Left lung (tissue), 10 donors: ENCODE measurements around the gene RAD23B. TPM values are rescaled to one million over a fixed set of nuclear protein-coding genes. Genes with fewer than 3 reads are reported as not detected.
"Not testable (repeated sequence)": the region's sequence is repeated elsewhere in the genome, so short reads cannot be mapped to it uniquely, and the experiment has no call there.

Experiments used
- ATAC-seq: fragments of 200-7000 bp; cut with Tn5 transposase; one replicate; pipeline ENCODE4 v1.9.1; 2020; ENCODE audit warnings: moderate library complexity
- DNase-seq, 4 donors: peaks; one replicate each; pipeline ENCODE4 v3.0.0-alpha.2; 2013 to 2020
- H3K27ac ChIP-seq, 2 donors: fragments of 200-600 bp; sonication (generic) in 1 of 2; one replicate each; pipeline versions ENCODE4 v1.5.0 to v1.8.0; 2020 to 2021
- H3K27me3 ChIP-seq, 2 donors: fragments of 200-600 bp; sonication (generic) in 1 of 2; one replicate each; pipeline versions ENCODE4 v1.5.0 to v1.8.0; 2020 to 2021
- H3K36me3 ChIP-seq, 2 donors: fragments of 200-600 bp; sonication (generic) in 1 of 2; one replicate each; pipeline versions ENCODE4 v1.5.0 to v1.8.0; 2020 to 2021
- H3K4me1 ChIP-seq, 2 donors: fragments of 200-600 bp; one replicate each; pipeline ENCODE4 v1.8.0; 2021
- H3K4me3 ChIP-seq, 2 donors: fragments of 200-600 bp; sonication (generic) in 1 of 2; one replicate each; pipeline versions ENCODE4 v1.5.0 to v1.8.0; 2020 to 2021; ENCODE audit warnings: mild to moderate bottlenecking in 1 of 2
- H3K9me3 ChIP-seq, 2 donors: fragments of 200-600 bp; sonication (generic) in 1 of 2; one replicate each; pipeline versions ENCODE4 v1.5.0 to v1.8.0; 2020 to 2021
- intact Hi-C, 2 donors: fragments of 100-400 bp; cut with DNase I; formaldehyde crosslinking; loops; one replicate each; pipeline versions ENCODE4 v1.11.2 to v1.14.2; 2022
- polyA plus RNA-seq, 6 donors: library from polyadenylated mRNA; unstranded; fragments of 120-200 nt; gene quantifications; one replicate each; pipeline ENCODE4 v1.2.1, GENCODE V29; 2013; ENCODE audit not compliant: insufficient read length in 6 of 6
- total RNA-seq, 2 donors: library from RNA; stranded (reverse); fragmentation: NEBNext Ultra II Directional; extraction: Animal tissue kit (Norgen Biotek cat#: 25700); gene quantifications; one replicate each; pipeline ENCODE4 v1.2.1, GENCODE V29; 2021
- TF ChIP-seq, protein P1 (sequence below), 2 donors: fragments of 200-600 bp; sonication (generic) in 1 of 2; IDR thresholded peaks; one replicate each; pipeline versions ENCODE4 v1.5.0 to v1.8.0; 2021; ENCODE audit warnings: antibody characterized with exemption in 2 of 2
- donor health status: DM: no; HTN: yes; CAD: no.
- donor health status: DM: no; HTN: no; CAD: no.

Gene RAD23B
- total and polyA plus RNA-seq, 8 donors = 105 to 142 (median 114) TPM

DNA sequence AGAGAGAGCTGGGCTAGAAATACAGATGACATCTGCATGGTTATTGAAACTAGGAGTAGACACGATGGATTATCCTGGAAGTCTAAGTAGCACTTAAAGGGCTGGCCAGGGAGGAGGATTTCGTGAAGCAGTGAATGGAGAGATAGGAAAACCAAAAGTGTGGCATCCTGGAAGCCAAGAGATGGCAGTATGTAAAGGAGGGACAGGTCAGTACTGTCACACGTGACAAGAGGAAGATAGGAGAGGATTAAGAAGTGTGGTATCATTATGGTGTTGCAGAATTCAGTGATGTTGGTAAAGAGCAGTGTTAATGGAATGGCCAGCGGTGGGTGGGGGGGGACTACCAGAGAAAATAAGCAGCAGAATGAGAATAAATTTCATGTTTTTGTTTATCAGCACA, 11.7 kb downstream of the RAD23B start:
- ATAC-seq (no peak), DNase-seq (no peak)
- TF ChIP-seq, protein P1, sequence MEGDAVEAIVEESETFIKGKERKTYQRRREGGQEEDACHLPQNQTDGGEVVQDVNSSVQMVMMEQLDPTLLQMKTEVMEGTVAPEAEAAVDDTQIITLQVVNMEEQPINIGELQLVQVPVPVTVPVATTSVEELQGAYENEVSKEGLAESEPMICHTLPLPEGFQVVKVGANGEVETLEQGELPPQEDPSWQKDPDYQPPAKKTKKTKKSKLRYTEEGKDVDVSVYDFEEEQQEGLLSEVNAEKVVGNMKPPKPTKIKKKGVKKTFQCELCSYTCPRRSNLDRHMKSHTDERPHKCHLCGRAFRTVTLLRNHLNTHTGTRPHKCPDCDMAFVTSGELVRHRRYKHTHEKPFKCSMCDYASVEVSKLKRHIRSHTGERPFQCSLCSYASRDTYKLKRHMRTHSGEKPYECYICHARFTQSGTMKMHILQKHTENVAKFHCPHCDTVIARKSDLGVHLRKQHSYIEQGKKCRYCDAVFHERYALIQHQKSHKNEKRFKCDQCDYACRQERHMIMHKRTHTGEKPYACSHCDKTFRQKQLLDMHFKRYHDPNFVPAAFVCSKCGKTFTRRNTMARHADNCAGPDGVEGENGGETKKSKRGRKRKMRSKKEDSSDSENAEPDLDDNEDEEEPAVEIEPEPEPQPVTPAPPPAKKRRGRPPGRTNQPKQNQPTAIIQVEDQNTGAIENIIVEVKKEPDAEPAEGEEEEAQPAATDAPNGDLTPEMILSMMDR (IDR thresholded peaks at IDR 0.05) = no peak
- Histone ChIP-seq H3K27ac (no peak overlapping the region), H3K4me1 (peaks cover 5 to 76% of the 10 kb centered on the region in 2 donors), H3K36me3 (no peaks in the 10 kb centered on the region), H3K9me3 (no peaks in the 10 kb centered on the region), H3K27me3 (no peaks in the 10 kb centered on the region), H3K4me3 (no peak overlapping the region)
- intact Hi-C loops = no loop called here

DNA sequence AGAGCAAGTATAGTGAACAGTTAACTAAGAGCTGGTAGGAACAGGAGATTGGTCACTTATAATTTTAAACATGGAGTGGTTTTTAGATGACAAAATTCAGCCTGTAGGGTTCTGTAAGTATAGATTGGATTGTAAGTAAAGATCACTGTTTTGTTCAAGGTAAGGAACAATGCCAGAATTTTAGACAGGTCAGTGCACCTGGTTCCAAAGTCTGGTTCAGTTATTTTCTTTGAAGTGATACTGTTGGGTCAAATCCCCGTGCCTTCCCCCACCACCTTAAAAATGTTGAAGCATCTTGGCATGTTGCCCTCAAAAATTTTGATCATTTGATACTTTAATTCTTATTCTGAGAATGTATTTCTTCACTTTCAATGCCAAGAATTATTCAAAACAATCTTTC, 12.9 kb downstream of the RAD23B start:
- TF ChIP-seq, protein P1 (IDR thresholded peaks at IDR 0.05) = no peak
- H3K9me3 ChIP-seq = no peaks in the 10 kb centered on the region
- H3K4me1 ChIP-seq = peaks cover 5 to 75% of the 10 kb centered on the region in 2 donors
- no peaks in the 10 kb centered on the region for H3K36me3 ChIP-seq
- no peaks in the 10 kb centered on the region for H3K27me3 ChIP-seq
- peak overlapping the region in 1 of 2 donors; percentile 16 for H3K27ac ChIP-seq
- no peak for DNase-seq
- no peak overlapping the region for H3K4me3 ChIP-seq
- ATAC-seq = no peak
- intact Hi-C loops = no loop called here

DNA sequence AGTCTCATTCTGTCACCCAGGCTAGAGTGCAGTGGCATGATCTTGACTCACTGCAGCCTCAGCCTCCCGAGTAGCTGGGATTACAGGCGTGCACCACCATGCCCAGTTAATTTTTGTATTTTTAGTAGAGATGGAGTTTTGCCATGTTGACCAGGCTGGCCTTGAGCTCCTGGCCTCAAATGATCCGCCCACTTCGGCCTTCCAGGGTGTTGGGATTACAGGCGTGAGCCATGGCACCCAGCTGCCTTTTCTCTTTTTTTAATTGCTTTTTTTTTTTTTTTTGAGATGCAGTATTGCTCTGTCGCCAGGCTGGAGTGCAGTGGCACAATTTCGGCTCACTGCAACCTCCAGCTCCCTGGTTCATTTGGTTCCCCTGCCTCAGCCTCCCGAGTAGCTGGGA, 13.5 kb downstream of the RAD23B start:
- intact Hi-C loops, H3K9me3 ChIP-seq, DNase-seq, H3K27me3 ChIP-seq, H3K36me3 ChIP-seq, ATAC-seq, H3K27ac ChIP-seq, H3K4me3 ChIP-seq: not testable (repeated sequence)
- peaks cover 5 to 70% of the 10 kb centered on the region in 2 donors for H3K4me1 ChIP-seq

DNA sequence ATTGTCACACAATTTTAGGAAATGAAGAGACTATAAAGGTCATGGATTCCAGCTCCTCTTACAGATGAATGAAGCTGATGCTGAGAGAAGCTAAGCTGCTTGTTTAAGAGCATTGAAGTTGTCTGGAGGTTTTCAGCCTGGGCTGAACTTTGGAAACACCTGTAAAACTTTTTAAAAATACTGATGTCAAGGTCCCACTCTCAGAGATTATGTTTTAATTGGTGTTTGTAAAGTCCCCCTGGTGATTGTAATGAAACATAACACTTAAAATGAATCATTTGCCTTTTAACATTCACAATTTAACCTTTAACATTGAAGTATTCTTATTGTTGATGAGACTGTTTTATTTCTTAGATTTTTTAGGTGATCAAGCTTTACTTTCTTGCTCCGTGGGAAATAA, 16.4 kb downstream of the RAD23B start:
- H3K9me3 ChIP-seq = no peaks in the 10 kb centered on the region
- H3K4me1 ChIP-seq = peaks cover 5 to 42% of the 10 kb centered on the region in 2 donors
- peaks cover 0 to 24% of the 10 kb centered on the region in 2 donors for H3K36me3 ChIP-seq
- DNase-seq (no peak), ATAC-seq (no peak)
- no peaks in the 10 kb centered on the region for H3K27me3 ChIP-seq
- intact Hi-C loops = no loop called here
- TF ChIP-seq, protein P1 (IDR thresholded peaks at IDR 0.05) = no peak
- no peak overlapping the region for H3K27ac ChIP-seq
- no peak overlapping the region for H3K4me3 ChIP-seq

DNA sequence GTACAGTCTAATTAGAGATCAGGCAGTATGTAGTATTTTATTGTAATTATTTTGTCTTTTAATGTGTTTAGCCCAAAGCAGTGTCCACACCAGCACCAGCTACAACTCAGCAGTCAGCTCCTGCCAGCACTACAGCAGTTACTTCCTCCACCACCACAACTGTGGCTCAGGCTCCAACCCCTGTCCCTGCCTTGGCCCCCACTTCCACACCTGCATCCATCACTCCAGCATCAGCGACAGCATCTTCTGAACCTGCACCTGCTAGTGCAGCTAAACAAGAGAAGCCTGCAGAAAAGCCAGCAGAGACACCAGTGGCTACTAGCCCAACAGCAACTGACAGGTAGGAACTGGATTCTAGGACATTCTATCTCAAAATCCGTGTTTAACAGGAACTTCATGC, 23.2 kb downstream of the RAD23B start:
- Histone ChIP-seq H3K36me3 (peaks cover 6 to 79% of the 10 kb centered on the region in 2 donors), H3K9me3 (no peaks in the 10 kb centered on the region), H3K4me3 (no peak overlapping the region), H3K27ac (no peak overlapping the region), H3K27me3 (no peaks in the 10 kb centered on the region), H3K4me1 (no peaks in the 10 kb centered on the region)
- TF ChIP-seq, protein P1 (IDR thresholded peaks at IDR 0.05) = no peak
- ATAC-seq = no peak
- intact Hi-C loops = no loop called here
- DNase-seq = no peak

DNA sequence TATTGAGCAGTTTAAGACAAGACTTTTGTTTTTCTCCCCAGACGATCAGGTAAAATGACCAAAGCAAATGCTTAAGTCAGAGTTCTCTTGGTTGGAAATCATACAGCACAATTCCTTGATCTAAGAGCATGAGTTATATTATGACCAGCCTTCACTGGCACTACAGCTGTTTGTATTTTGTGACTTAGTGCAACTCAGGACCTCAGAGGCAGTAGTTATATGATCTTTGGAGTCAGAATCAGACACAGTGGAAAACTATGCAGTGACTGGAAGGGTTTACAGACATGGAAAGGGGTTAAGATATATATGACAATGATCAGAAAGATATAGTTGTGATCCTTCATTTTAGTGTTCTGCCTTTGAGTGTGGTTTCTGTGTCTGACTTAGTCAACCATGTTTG, 24.3 kb downstream of the RAD23B start:
- peaks cover 6 to 78% of the 10 kb centered on the region in 2 donors for H3K36me3 ChIP-seq
- no peaks in the 10 kb centered on the region for H3K9me3 ChIP-seq
- intact Hi-C loops = no loop called here
- ATAC-seq (no peak), DNase-seq (no peak)
- no peak overlapping the region for H3K27ac ChIP-seq
- H3K27me3 ChIP-seq = no peaks in the 10 kb centered on the region
- TF ChIP-seq, protein P1 (IDR thresholded peaks at IDR 0.05) = no peak
- no peak overlapping the region for H3K4me3 ChIP-seq
- H3K4me1 ChIP-seq = no peaks in the 10 kb centered on the region
